ENCODE data around the gene EREG.

DNA sequence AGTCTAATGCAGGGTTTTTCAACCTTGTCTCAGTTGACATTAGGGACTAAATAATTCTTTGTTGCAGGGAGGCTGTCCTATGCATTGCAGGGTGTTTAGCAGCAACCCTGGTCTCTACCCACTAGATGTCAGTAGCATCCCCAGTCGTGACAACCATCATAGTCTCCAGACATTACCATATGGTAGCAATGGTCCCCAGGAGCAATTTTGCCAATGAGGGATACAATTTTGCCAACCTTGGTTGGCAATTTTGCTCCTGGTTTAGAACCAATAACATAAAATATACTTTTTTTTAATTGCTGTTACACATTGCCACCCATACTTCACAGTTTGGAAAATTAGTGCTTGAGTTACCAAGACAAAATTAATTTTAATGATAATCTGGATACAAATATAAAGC is 6.0 kb downstream of the EREG start:
- TF ChIP-seq CTCF (conservative IDR thresholded peaks at IDR 0.05): peak; percentile 59
- no peak for TF ChIP-seq EZH2 (IDR thresholded peaks at IDR 0.05; ENCODE audit: low read depth)

Data from PC-9 (cell line).